ENCODE data around the gene CKM. TPM values are rescaled to one million over a fixed set of nuclear protein-coding genes. Genes with fewer than 3 reads are reported as not detected.
"Not testable (repeated sequence)": the region's sequence is repeated elsewhere in the genome, so short reads cannot be mapped to it uniquely, and the experiment has no call there.

CKM gene
- polyA plus RNA-seq, 3 donors, result 0.22 to 1.7 (median 0.44) TPM

GRCh38 chr19:45294291-45295029, 28.2 kb downstream of the CKM start:
- no peak for DNase-seq

GRCh38 chr19:45293682-45294081, 29.0 kb downstream of the CKM start:
- no peak for DNase-seq

GRCh38 chr19:45291834-45292233, 30.8 kb downstream of the CKM start:
- DNase-seq, result no peak

- DNase-seq, result no peak
Observed at GRCh38 chr19:45290381-45290931, 32.2 kb downstream of the CKM start.

- no peak for DNase-seq
Observed at GRCh38 chr19:45283443-45284033, 39.1 kb downstream of the CKM start.

GRCh38 chr19:45280471-45280961, 42.2 kb downstream of the CKM start:
- DNase-seq, result no peak

- no peak for DNase-seq
Observed at GRCh38 chr19:45279587-45280192, 43.0 kb downstream of the CKM start.

GRCh38 chr19:45278087-45278486, 44.6 kb downstream of the CKM start:
- DNase-seq, result no peak

GRCh38 chr19:45276284-45276687, 46.4 kb downstream of the CKM start:
- no peak for DNase-seq

GRCh38 chr19:45275370-45275971, 47.2 kb downstream of the CKM start:
- no peak for DNase-seq

- no peak for DNase-seq
Observed at GRCh38 chr19:45273521-45273855, 49.2 kb downstream of the CKM start.

- DNase-seq, result no peak
Observed at GRCh38 chr19:45271735-45272108, 51.0 kb downstream of the CKM start.

GRCh38 chr19:45271098-45271734, 51.5 kb downstream of the CKM start:
- no peak for DNase-seq

GRCh38 chr19:45269939-45270338, 52.7 kb downstream of the CKM start:
- DNase-seq, result not testable (repeated sequence)

GRCh38 chr19:45267296-45267695, 55.4 kb downstream of the CKM start:
- no peak for DNase-seq

GRCh38 chr19:45265375-45265774, 57.3 kb downstream of the CKM start:
- no peak for DNase-seq

GRCh38 chr19:45264781-45265317, 57.8 kb downstream of the CKM start:
- no peak for DNase-seq

- no peak for DNase-seq
Observed at GRCh38 chr19:45263013-45263412, 59.7 kb downstream of the CKM start.

GRCh38 chr19:45262570-45262969, 60.1 kb downstream of the CKM start:
- no peak for DNase-seq

- DNase-seq, result no peak
Observed at GRCh38 chr19:45258862-45259261, 63.8 kb downstream of the CKM start.

GRCh38 chr19:45256836-45257235, 65.8 kb downstream of the CKM start:
- DNase-seq, result no peak
